GM12878 (cell line): Measurements from ENCODE around the gene MRPL39. TPM values are rescaled to one million over a fixed set of nuclear protein-coding genes. Genes with fewer than 3 reads are reported as not detected.

Source experiments
- ATAC-seq: fragments of 200-7000 bp; cut with Tn5 transposase; 3 replicates; pipeline ENCODE4 v1.9.1; 2020; ENCODE audit warnings: mild to moderate bottlenecking, moderate library complexity
- BruUV-seq: library from RNA; stranded (reverse); fragments of 400-500 nt; replicated peaks from 2 replicates; lab custom pipeline; 2021; lab: Mats Ljungman, UMichigan
- CTCF ChIA-PET: fragments of 300-600 bp; sonication (Branson Sonifier 250); formaldehyde crosslinking; extraction: SDS; loops from one replicate; lab custom pipeline; 2021; ENCODE audit warnings: inconsistent platforms; lab: Yijun Ruan, JAX
- POLR2A ChIA-PET: fragments of 350-600 bp; formaldehyde crosslinking; extraction: SDS; loops from one replicate; lab custom pipeline; 2021; ENCODE audit warnings: inconsistent platforms; lab: Charles Lee
- RAD21 ChIA-PET: fragments of 300-600 bp; sonication (Branson Sonifier 250); formaldehyde crosslinking; loops from one replicate; lab custom pipeline; 2023; ENCODE audit warnings: antibody characterized with exemption; ENCODE audit not compliant: unreplicated experiment; lab: Charles Lee
- SMC1A ChIA-PET: fragments of 300-600 bp; sonication (Branson Sonifier 250); formaldehyde crosslinking; loops from one replicate; lab custom pipeline; 2023; ENCODE audit not compliant: unreplicated experiment, uncharacterized antibody; lab: Charles Lee
- DNase-seq: peaks from one replicate; pipeline ENCODE4 v3.0.0-alpha.2; 2011; ENCODE audit warnings: low read depth, low spot score
- FAIRE-seq: peaks from 3 replicates; lab custom pipeline; 2011; peaks lifted over from hg19 to GRCh38; lab: Jason Lieb, UNC
- H2AFZ ChIP-seq: 2 replicates; pipeline ENCODE4 v1.6.0; 2011; ENCODE audit warnings: low read depth, low read length, control low read depth; ENCODE audit not compliant: control insufficient read depth
- H3K27ac ChIP-seq: 2 replicates; pipeline ENCODE4 v1.5.1; 2011; ENCODE audit warnings: control low read depth; ENCODE audit not compliant: control insufficient read depth, insufficient read depth
- H3K27me3 ChIP-seq, 2 experiments: replicated peaks in 1 of 2; 2 replicates each; pipeline versions ENCODE4 v1.6.0 to v1.6.1; 2011; ENCODE audit warnings: low read length in 1 of 2; ENCODE audit not compliant: control insufficient read depth in 2 of 2, insufficient read depth in 2 of 2
- H3K36me3 ChIP-seq, 2 experiments: 2 replicates each; pipeline ENCODE4 v1.5.1; 2011; ENCODE audit warnings: low read length in 1 of 2; ENCODE audit not compliant: control insufficient read depth in 2 of 2, insufficient read depth in 2 of 2
- H3K4me1 ChIP-seq: 2 replicates; pipeline ENCODE4 v1.6.1; 2011; ENCODE audit warnings: mild to moderate bottlenecking, low read length, moderate library complexity, mixed read lengths; ENCODE audit not compliant: control insufficient read depth, insufficient read depth
- H3K4me2 ChIP-seq: 2 replicates; pipeline ENCODE4 v1.6.0; 2011; ENCODE audit warnings: control low read depth; ENCODE audit not compliant: control insufficient read depth, insufficient read depth
- H3K4me3 ChIP-seq: fragments of 200-600 bp; sonication (generic); 2 replicates; pipeline ENCODE4 v1.5.1; 2016
- H3K79me2 ChIP-seq: 2 replicates; pipeline ENCODE4 v1.6.0; 2011; ENCODE audit warnings: low read length; ENCODE audit not compliant: control insufficient read depth, insufficient read depth
- H3K9ac ChIP-seq: 2 replicates; pipeline ENCODE4 v1.8.0; 2011; ENCODE audit warnings: low read length, control low read depth, mixed read lengths; ENCODE audit not compliant: control insufficient read depth, insufficient read depth
- H3K9me3 ChIP-seq: replicated peaks from 3 replicates; pipeline ENCODE4 v1.5.1; 2011; ENCODE audit warnings: mild to moderate bottlenecking, low read length; ENCODE audit not compliant: control insufficient read depth, insufficient read depth
- H4K20me1 ChIP-seq: 2 replicates; pipeline ENCODE4 v1.6.0; 2011; ENCODE audit not compliant: control insufficient read depth, insufficient read depth
- ASH2L ChIP-seq: fragments of 300-600, 200-600 bp; sonication (generic); IDR thresholded peaks from 2 replicates; pipeline ENCODE4 v1.6.1; 2017; ENCODE audit warnings: low read depth, mild to moderate bottlenecking, borderline replicate concordance
- CREB1 ChIP-seq: IDR thresholded peaks from 2 replicates; pipeline ENCODE4 v1.6.1; 2012; ENCODE audit warnings: low read depth, mild to moderate bottlenecking, inconsistent platforms
- WGBS: methylation state at CpG from one replicate; pipeline ENCODE4 v1.1.6; 2016; ENCODE audit warnings: low lambda C conversion rate; ENCODE audit not compliant: insufficient replicate concordance, insufficient coverage; ENCODE audit errors: missing lambda C conversion rate; 5-methylcytosine and 5-hydroxymethylcytosine counted together
- in situ Hi-C: fragments of 300-500 bp; cut with MboI; formaldehyde crosslinking; loops from 9 replicates; pipeline ENCODE4 v1.14.3; 2018; ENCODE audit warnings: mixed read lengths
- intact Hi-C: fragments of 100-400 bp; cut with micrococcal nuclease; formaldehyde crosslinking; loops from one replicate; pipeline ENCODE4 v1.14.2; 2022; ENCODE audit not compliant: unreplicated experiment
- polyA plus RNA-seq, 11 experiments: library from polyadenylated mRNA; depleted of rRNA in 4 of 11; unstranded in 6 of 11; stranded (reverse) in 5 of 11; fragments of >200 nt; fragmentation: Nextera tagmentation in 4 of 11; fragmentation: Illumina TruSeq in 1 of 11; extraction: Ambion mirVana in 4 of 11; extraction: Trizol in 1 of 11; gene quantifications; 1 replicate in 1 of 11; 2 replicates in 10 of 11; pipeline versions ENCODE4 v1.2.1 to v1.2.3, GENCODE V29; 2011 to 2016; ENCODE audit warnings: inconsistent platforms in 2 of 11, missing spikeins in 2 of 11, low read depth in 1 of 11
- total RNA-seq, 4 experiments: library from RNA; depleted of rRNA in 3 of 4; stranded (reverse); fragments of >200 nt in 3 of 4; fragmentation: Illumina TruSeq in 1 of 4; extraction: Trizol in 1 of 4; gene quantifications; 2 replicates each; pipeline versions ENCODE4 v1.2.1 to v1.2.3, GENCODE V29; 2013 to 2021
- TF ChIP-seq, protein P1 (sequence below): fragments of 450-650 bp; formaldehyde crosslinking; IDR thresholded peaks from 2 replicates; pipeline ENCODE4 v1.4.0; 2022; ENCODE audit warnings: mild to moderate bottlenecking, moderate library complexity
- TF ChIP-seq, protein P2 (sequence below): fragments of 450-650 bp; IDR thresholded peaks from 2 replicates; pipeline ENCODE4 v1.6.1; 2016; ENCODE audit warnings: mild to moderate bottlenecking

Gene MRPL39
- total and polyA plus RNA-seq, 10 of the 15 experiments (the other 5 are each of a cell fraction or from before 2014, with no cell fraction given), result 68.8 to 292 (median 120) TPM

GRCh38 chr21:25640943-25641292 is 33.6 kb upstream of the MRPL39 start:
- FAIRE-seq, result no peak
- Histone ChIP-seq H3K9ac (no peak overlapping the region), H3K36me3 (no peaks in the 10 kb centered on the region), H4K20me1 (no peaks in the 10 kb centered on the region), H2AFZ (no peak overlapping the region), H3K4me1 (peaks cover 13% of the 10 kb centered on the region; the same call in 1 of the 2 replicates), H3K27me3 (no peaks in the 10 kb centered on the region; a peak in 1 of 4 replicates), H3K4me3 (no peak overlapping the region), H3K79me2 (no peaks in the 10 kb centered on the region; the same call in 1 of the 2 replicates), H3K4me2 (peak overlapping the region; percentile 83; the same call in 1 of the 2 replicates), H3K9me3 (no peaks in the 10 kb centered on the region; the same call in 2 of the 3 replicates), H3K27ac (no peak overlapping the region)
- DNase-seq, result no peak
- WGBS, result 74% methylated on average over 5 of the region's 5 CpGs
- ChIA-PET SMC1A (interaction anchor here (0.6 kb wide), 1 partner anchor 223 kb away, joined by 3 read pairs; no protein-coding TSS in a partner anchor), CTCF (interaction anchor here (0.9 to 1.0 kb wide), 2 partner anchors 14 to 255 kb away, joined by 3 to 5 read pairs; no protein-coding TSS in a partner anchor), RAD21 (interaction anchor here (1.0 kb wide), 1 partner anchor 33 kb away, joined by 3 read pairs; no protein-coding TSS in a partner anchor), POLR2A (no interaction called here)
- no TSS peak for BruUV-seq
- TF ChIP-seq, protein P1, sequence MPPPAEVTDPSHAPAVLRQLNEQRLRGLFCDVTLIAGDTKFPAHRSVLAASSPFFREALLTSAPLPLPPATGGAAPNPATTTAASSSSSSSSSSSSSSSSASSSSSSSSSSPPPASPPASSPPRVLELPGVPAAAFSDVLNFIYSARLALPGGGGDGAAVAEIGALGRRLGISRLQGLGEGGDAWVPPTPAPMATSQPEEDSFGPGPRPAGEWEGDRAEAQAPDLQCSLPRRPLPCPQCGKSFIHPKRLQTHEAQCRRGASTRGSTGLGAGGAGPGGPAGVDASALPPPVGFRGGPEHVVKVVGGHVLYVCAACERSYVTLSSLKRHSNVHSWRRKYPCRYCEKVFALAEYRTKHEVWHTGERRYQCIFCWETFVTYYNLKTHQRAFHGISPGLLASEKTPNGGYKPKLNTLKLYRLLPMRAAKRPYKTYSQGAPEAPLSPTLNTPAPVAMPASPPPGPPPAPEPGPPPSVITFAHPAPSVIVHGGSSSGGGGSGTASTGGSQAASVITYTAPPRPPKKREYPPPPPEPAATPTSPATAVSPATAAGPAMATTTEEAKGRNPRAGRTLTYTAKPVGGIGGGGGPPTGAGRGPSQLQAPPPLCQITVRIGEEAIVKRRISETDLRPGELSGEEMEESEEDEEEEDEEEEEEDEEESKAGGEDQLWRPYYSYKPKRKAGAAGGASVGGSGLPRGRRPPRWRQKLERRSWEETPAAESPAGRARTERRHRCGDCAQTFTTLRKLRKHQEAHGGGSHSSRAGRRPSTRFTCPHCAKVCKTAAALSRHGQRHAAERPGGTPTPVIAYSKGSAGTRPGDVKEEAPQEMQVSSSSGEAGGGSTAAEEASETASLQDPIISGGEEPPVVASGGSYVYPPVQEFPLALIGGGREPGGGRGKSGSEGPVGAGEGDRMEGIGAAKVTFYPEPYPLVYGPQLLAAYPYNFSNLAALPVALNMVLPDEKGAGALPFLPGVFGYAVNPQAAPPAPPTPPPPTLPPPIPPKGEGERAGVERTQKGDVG (CRISPR knock-in tag), result no peak
- TF ChIP-seq ASH2L (no peak), CREB1 (no peak)
- TF ChIP-seq, protein P2, sequence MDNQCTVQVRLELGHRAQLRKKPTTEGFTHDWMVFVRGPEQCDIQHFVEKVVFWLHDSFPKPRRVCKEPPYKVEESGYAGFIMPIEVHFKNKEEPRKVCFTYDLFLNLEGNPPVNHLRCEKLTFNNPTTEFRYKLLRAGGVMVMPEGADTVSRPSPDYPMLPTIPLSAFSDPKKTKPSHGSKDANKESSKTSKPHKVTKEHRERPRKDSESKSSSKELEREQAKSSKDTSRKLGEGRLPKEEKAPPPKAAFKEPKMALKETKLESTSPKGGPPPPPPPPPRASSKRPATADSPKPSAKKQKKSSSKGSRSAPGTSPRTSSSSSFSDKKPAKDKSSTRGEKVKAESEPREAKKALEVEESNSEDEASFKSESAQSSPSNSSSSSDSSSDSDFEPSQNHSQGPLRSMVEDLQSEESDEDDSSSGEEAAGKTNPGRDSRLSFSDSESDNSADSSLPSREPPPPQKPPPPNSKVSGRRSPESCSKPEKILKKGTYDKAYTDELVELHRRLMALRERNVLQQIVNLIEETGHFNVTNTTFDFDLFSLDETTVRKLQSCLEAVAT, result no peak
- in situ Hi-C loops, result no loop called here
- ATAC-seq, result no peak
- intact Hi-C loops, result no loop called here
